SU-DHL-6 (cell line): Measurements from ENCODE around the gene ZNF367.

ENCODE experiments used
- EZH2phosphoT487 ChIP-seq: fragments of 200-600 bp; sonication (generic), shearing (Covaris generic); conservative IDR thresholded peaks from 2 replicates; pipeline ENCODE4 v1.6.1; 2018; ENCODE audit warnings: mild to moderate bottlenecking, antibody characterized with exemption, low read length, moderate library complexity, mixed read lengths
- TF ChIP-seq, protein P1 (sequence below): fragments of 200-600 bp; sonication (generic); IDR thresholded peaks from one replicate; pipeline ENCODE4 v1.5.1; 2017; ENCODE audit warnings: antibody characterized with exemption, mild to moderate bottlenecking, low read length, moderate library complexity; ENCODE audit not compliant: insufficient read depth, poor library complexity, severe bottlenecking

GRCh38 chr9:96408409-96409280 lies 9.5 kb downstream of the ZNF367 start:
- no peak for TF ChIP-seq EZH2phosphoT487
- TF ChIP-seq, protein P1, sequence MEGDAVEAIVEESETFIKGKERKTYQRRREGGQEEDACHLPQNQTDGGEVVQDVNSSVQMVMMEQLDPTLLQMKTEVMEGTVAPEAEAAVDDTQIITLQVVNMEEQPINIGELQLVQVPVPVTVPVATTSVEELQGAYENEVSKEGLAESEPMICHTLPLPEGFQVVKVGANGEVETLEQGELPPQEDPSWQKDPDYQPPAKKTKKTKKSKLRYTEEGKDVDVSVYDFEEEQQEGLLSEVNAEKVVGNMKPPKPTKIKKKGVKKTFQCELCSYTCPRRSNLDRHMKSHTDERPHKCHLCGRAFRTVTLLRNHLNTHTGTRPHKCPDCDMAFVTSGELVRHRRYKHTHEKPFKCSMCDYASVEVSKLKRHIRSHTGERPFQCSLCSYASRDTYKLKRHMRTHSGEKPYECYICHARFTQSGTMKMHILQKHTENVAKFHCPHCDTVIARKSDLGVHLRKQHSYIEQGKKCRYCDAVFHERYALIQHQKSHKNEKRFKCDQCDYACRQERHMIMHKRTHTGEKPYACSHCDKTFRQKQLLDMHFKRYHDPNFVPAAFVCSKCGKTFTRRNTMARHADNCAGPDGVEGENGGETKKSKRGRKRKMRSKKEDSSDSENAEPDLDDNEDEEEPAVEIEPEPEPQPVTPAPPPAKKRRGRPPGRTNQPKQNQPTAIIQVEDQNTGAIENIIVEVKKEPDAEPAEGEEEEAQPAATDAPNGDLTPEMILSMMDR, result no peak
